ENCODE results near the gene ZNHIT2. TPM values are rescaled to one million over a fixed set of nuclear protein-coding genes. Genes with fewer than 3 reads are reported as not detected.

ZNHIT2 gene
- total and polyA plus RNA-seq, 2 of the 13 experiments (the other 11 are each of a cell fraction or from before 2014, with no cell fraction given) = 1.1 to 6.5 TPM

DNA sequence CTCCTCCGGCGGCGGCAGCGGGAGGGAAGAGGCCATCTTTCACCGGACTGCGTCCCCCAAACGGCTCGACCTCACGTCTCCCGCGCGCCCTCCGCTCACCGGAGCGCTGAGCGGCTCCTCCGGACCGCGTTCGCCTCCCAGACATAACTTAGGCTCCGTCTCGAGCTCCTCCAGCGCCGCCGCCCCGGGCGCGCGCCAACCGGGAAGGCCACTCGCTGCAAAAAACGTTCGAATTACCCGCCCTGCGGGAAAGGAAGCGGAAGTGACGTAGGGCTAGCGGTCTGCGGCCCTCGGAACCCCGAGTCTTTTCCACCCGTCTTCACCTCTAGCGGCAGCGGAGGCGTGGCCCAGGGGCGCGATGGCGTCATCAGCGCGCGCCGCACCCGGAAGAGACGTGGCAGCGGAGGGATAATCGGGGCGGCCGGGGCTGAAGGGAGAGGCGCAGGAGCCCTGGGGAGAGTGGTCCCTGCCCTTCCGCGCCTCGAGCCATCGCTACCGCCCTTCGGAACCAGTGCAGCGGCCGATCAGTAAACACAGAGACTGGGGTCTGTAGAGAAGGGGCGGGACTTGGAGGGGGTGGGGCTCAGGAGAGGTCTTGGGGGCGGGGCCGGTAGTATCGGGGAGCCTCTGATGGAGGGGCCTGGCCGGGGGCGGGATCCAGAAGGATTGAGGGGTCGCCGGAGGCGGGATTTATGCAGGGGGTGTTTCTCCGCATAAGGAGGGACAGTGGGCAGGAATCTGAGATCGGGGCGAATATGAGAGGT, 33.5 kb downstream of the ZNHIT2 start, which contains the start of the genes CDCA5 and ZFPL1 (continued):
- TF ChIP-seq ZMYM4 (CRISPR knock-in tag; IDR thresholded peaks at IDR 0.05) (peak; percentile 90), NFYB (CRISPR knock-in tag; IDR thresholded peaks at IDR 0.05) (peak; percentile 68), TCF7 (IDR thresholded peaks at IDR 0.05; ENCODE audit: low read depth) (no peak), KDM5A (IDR thresholded peaks at IDR 0.05; ENCODE audit: borderline replicate concordance, low read length) (peak; percentile 99), FOXO4 (CRISPR knock-in tag; conservative IDR thresholded peaks at IDR 0.05) (no peak), REPIN1 (CRISPR knock-in tag; IDR thresholded peaks at IDR 0.05; ENCODE audit: borderline replicate concordance, low read depth) (peak; percentile 91), RFX5 (IDR thresholded peaks at IDR 0.05; ENCODE audit: low read depth, low read length) (peak; percentile 43; the same call in 1 of the 2 replicates), NCOA2 (CRISPR knock-in tag; IDR thresholded peaks at IDR 0.05) (peak; percentile 64), ZFP82 (CRISPR knock-in tag; IDR thresholded peaks at IDR 0.05; ENCODE audit: borderline replicate concordance) (no peak), ZNF569 (CRISPR knock-in tag; IDR thresholded peaks at IDR 0.05; ENCODE audit: borderline replicate concordance) (no peak)
- TF ChIP-seq, protein P1, sequence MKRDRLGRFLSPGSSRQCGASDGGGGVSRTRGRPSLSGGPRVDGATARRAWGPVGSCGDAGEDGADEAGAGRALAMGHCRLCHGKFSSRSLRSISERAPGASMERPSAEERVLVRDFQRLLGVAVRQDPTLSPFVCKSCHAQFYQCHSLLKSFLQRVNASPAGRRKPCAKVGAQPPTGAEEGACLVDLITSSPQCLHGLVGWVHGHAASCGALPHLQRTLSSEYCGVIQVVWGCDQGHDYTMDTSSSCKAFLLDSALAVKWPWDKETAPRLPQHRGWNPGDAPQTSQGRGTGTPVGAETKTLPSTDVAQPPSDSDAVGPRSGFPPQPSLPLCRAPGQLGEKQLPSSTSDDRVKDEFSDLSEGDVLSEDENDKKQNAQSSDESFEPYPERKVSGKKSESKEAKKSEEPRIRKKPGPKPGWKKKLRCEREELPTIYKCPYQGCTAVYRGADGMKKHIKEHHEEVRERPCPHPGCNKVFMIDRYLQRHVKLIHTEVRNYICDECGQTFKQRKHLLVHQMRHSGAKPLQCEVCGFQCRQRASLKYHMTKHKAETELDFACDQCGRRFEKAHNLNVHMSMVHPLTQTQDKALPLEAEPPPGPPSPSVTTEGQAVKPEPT (CRISPR knock-in tag; IDR thresholded peaks at IDR 0.05; ENCODE audit: low read depth) = peak; percentile 77; the same call in 1 of the 2 replicates
- TF ChIP-seq, protein P2, sequence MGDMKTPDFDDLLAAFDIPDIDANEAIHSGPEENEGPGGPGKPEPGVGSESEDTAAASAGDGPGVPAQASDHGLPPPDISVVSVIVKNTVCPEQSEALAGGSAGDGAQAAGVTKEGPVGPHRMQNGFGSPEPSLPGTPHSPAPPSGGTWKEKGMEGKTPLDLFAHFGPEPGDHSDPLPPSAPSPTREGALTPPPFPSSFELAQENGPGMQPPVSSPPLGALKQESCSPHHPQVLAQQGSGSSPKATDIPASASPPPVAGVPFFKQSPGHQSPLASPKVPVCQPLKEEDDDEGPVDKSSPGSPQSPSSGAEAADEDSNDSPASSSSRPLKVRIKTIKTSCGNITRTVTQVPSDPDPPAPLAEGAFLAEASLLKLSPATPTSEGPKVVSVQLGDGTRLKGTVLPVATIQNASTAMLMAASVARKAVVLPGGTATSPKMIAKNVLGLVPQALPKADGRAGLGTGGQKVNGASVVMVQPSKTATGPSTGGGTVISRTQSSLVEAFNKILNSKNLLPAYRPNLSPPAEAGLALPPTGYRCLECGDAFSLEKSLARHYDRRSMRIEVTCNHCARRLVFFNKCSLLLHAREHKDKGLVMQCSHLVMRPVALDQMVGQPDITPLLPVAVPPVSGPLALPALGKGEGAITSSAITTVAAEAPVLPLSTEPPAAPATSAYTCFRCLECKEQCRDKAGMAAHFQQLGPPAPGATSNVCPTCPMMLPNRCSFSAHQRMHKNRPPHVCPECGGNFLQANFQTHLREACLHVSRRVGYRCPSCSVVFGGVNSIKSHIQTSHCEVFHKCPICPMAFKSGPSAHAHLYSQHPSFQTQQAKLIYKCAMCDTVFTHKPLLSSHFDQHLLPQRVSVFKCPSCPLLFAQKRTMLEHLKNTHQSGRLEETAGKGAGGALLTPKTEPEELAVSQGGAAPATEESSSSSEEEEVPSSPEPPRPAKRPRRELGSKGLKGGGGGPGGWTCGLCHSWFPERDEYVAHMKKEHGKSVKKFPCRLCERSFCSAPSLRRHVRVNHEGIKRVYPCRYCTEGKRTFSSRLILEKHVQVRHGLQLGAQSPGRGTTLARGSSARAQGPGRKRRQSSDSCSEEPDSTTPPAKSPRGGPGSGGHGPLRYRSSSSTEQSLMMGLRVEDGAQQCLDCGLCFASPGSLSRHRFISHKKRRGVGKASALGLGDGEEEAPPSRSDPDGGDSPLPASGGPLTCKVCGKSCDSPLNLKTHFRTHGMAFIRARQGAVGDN (CRISPR knock-in tag; IDR thresholded peaks at IDR 0.05) = peak; percentile 86
- TF ChIP-seq, protein P3, sequence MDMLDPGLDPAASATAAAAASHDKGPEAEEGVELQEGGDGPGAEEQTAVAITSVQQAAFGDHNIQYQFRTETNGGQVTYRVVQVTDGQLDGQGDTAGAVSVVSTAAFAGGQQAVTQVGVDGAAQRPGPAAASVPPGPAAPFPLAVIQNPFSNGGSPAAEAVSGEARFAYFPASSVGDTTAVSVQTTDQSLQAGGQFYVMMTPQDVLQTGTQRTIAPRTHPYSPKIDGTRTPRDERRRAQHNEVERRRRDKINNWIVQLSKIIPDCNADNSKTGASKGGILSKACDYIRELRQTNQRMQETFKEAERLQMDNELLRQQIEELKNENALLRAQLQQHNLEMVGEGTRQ (IDR thresholded peaks at IDR 0.05; ENCODE audit: low read depth, low read length) = no peak
- TF ChIP-seq, protein P3 (CRISPR knock-in tag; IDR thresholded peaks at IDR 0.05; ENCODE audit: borderline replicate concordance) = no peak
- TF ChIP-seq, protein P4, sequence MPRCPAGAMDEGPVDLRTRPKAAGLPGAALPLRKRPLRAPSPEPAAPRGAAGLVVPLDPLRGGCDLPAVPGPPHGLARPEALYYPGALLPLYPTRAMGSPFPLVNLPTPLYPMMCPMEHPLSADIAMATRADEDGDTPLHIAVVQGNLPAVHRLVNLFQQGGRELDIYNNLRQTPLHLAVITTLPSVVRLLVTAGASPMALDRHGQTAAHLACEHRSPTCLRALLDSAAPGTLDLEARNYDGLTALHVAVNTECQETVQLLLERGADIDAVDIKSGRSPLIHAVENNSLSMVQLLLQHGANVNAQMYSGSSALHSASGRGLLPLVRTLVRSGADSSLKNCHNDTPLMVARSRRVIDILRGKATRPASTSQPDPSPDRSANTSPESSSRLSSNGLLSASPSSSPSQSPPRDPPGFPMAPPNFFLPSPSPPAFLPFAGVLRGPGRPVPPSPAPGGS (CRISPR knock-in tag; IDR thresholded peaks at IDR 0.05) = 0 out of 2 replicates have a peak, but pooled peaks have one; percentile 68
